Neutrophil (primary cell): ENCODE measurements around the gene C11orf21.

Experiments
- H3K27ac ChIP-seq: fragments of 200-600 bp; sonication (generic); 2 replicates; pipeline ENCODE4 v1.5.1; 2016; ENCODE audit warnings: mild to moderate bottlenecking, moderate library complexity
- H3K27me3 ChIP-seq: fragments of 200-600 bp; sonication (generic); 2 replicates; pipeline ENCODE4 v1.6.0; 2016; ENCODE audit warnings: mild to moderate bottlenecking
- H3K36me3 ChIP-seq: fragments of 200-600 bp; sonication (generic); 2 replicates; pipeline ENCODE4 v1.5.1; 2017
- H3K4me1 ChIP-seq, 2 experiments: fragments of 200-600 bp in 1 of 2; sonication (generic) in 1 of 2; 1 replicate in 1 of 2; 2 replicates in 1 of 2; pipeline versions ENCODE4 v1.5.1 to v1.6.1; 2013 to 2016; ENCODE audit warnings: low read depth in 1 of 2, low read length in 1 of 2, mild to moderate bottlenecking in 1 of 2, moderate library complexity in 1 of 2; ENCODE audit not compliant: control insufficient read depth in 1 of 2, insufficient read depth in 1 of 2
- H3K4me3 ChIP-seq, 2 experiments: fragments of 200-600 bp in 1 of 2; sonication (generic) in 1 of 2; 1 replicate in 1 of 2; 2 replicates in 1 of 2; pipeline ENCODE4 v1.5.1; 2013 to 2016; ENCODE audit warnings: low read depth in 1 of 2, low read length in 1 of 2, mild to moderate bottlenecking in 1 of 2, moderate library complexity in 1 of 2
- H3K9me3 ChIP-seq: fragments of 200-600 bp; sonication (generic); 2 replicates; pipeline ENCODE4 v1.5.1; 2016
- TF ChIP-seq, protein P1 (sequence below): fragments of 200-600 bp; sonication (generic); IDR thresholded peaks from 2 replicates; pipeline ENCODE4 v1.5.1; 2016; ENCODE audit warnings: antibody characterized with exemption

Gene C11orf21

DNA sequence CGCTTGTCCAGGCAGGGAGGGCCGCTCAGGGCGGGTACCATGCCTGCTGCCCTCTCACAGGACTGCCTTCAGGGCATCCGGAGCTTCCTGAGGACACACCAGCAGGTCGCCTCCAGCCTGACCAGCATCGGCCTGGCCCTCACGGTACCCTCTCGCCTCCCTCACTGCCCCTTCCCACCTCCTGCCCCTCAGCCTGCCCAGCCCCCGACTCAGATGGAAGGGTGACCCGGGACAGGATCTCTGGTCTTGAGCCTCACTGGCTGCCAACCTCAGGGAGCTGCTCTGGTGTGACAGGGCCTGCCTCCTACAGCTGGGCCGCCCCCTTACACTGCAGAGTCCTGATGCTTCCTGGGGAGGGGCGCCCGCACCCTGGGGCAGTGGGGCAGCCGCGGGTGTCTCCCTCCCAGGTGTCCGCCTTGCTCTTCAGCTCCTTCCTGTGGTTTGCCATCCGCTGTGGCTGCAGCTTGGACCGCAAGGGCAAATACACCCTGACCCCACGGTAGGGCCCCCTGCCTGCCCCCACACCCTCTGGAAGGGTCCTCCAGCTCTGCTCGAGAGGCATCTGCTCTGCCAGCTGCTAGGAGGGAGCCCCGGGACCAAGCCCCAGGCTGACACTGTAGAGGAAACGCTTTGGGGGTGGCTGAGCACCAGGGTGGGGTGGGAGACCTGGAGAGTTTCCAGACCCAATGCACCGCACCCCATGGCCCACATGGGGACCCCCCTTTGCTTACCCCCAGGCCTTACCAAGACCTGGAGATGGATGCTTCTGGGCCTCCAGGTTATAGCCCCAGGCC, 14.6 kb upstream of the C11orf21 start:
- Histone ChIP-seq H3K9me3 (no peaks in the 10 kb centered on the region), H3K4me3 (no peak overlapping the region), H3K36me3 (peaks cover 41% of the 10 kb centered on the region), H3K4me1 (no peaks in the 10 kb centered on the region), H3K27me3 (peaks cover 9% of the 10 kb centered on the region), H3K27ac (no peak overlapping the region)
- TF ChIP-seq, protein P1, sequence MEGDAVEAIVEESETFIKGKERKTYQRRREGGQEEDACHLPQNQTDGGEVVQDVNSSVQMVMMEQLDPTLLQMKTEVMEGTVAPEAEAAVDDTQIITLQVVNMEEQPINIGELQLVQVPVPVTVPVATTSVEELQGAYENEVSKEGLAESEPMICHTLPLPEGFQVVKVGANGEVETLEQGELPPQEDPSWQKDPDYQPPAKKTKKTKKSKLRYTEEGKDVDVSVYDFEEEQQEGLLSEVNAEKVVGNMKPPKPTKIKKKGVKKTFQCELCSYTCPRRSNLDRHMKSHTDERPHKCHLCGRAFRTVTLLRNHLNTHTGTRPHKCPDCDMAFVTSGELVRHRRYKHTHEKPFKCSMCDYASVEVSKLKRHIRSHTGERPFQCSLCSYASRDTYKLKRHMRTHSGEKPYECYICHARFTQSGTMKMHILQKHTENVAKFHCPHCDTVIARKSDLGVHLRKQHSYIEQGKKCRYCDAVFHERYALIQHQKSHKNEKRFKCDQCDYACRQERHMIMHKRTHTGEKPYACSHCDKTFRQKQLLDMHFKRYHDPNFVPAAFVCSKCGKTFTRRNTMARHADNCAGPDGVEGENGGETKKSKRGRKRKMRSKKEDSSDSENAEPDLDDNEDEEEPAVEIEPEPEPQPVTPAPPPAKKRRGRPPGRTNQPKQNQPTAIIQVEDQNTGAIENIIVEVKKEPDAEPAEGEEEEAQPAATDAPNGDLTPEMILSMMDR = no peak

GRCh38 chr11:2315395-2316168, 13.9 kb upstream of the C11orf21 start:
- Histone ChIP-seq H3K9me3 (no peaks in the 10 kb centered on the region), H3K4me1 (no peaks in the 10 kb centered on the region), H3K27ac (no peak overlapping the region), H3K27me3 (peaks cover 2% of the 10 kb centered on the region), H3K4me3 (no peak overlapping the region), H3K36me3 (peaks cover 41% of the 10 kb centered on the region)
- TF ChIP-seq, protein P1 = no peak

DNA sequence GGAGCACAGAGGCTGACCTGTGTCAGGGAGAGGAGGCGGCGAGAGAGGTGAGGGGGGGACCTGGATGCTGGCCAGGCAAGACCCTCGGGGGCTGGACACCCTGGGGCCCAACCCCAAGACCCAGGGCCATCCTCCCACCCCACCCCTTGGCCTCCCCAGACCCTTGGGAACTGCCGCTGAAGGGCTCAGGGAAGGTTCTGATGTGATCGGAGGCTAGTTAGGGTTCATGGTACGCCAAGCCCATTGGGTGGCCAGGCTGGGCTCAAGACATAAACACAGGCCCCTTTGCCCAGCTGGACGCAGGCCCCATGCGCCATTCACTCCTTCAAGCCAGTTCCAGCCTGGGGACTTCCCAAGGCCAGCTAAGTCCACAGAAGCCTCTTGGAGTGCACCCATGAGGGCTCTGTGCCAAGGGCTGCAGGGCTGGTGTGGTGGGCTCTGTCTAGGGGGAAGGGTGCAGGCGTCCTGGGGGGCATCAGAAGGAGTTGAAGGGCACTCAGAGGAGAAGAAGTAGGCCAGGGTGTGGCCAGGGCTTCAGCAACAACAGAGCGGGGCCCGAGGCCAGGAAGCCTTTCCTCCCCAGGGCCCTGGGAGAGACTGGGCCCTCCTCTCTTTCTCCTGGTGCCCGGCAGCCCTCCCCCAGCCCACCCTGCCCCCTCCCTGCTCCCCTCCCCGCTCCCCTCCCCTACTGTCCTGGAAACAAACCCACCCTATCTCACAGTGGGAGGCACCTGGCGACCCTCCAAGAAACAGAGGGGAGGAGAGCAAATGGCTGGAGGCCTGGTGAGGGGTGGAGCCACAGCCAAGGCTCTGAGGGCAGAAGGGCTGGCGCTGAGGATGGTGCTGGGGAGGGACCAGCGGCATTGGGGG, 13.0 kb upstream of the C11orf21 start:
- H3K27me3 ChIP-seq = no peaks in the 10 kb centered on the region
- H3K9me3 ChIP-seq = no peaks in the 10 kb centered on the region
- no peak overlapping the region for H3K4me3 ChIP-seq
- no peaks in the 10 kb centered on the region for H3K4me1 ChIP-seq
- H3K36me3 ChIP-seq = peaks cover 41% of the 10 kb centered on the region
- TF ChIP-seq, protein P1 = no peak
- no peak overlapping the region for H3K27ac ChIP-seq

- no peaks in the 10 kb centered on the region for H3K27me3 ChIP-seq
- H3K9me3 ChIP-seq = no peaks in the 10 kb centered on the region
- peaks cover 41% of the 10 kb centered on the region for H3K36me3 ChIP-seq
- H3K27ac ChIP-seq = no peak overlapping the region
- H3K4me1 ChIP-seq = no peaks in the 10 kb centered on the region
- TF ChIP-seq, protein P1 = no peak
- H3K4me3 ChIP-seq = no peak overlapping the region
Measured at GRCh38 chr11:2314136-2314524, 12.4 kb upstream of the C11orf21 start.
